Epithelial cell of alveolus of lung (primary cell): ENCODE results near the gene TAF5L. TPM values are rescaled to one million over a fixed set of nuclear protein-coding genes. Genes with fewer than 3 reads are reported as not detected.

Source experiments
- total RNA-seq: library from RNA; depleted of rRNA; stranded (reverse); fragments of >200 nt; gene quantifications from 2 replicates; pipeline ENCODE4 v1.2.1, GENCODE V29; 2015

Gene TAF5L
- total RNA-seq: 9.5 and 12.8 TPM in 2 replicates

GRCh38 chr1:229625915-229626831 lies at the start of gene TAF5L, which contains the start of gene URB2:
Gene TAF5L (minus strand): TSS chr1:229626122. CDS start chr1:229614482, 11,640 bp downstream.
Gene URB2 (plus strand): TSS chr1:229626247. CDS start chr1:229627634, 1,387 bp downstream.

GRCh38 chr1:229558460-229559335 lies 67.2 kb downstream of the TAF5L start, which contains the start of gene ABCB10:
Gene ABCB10 (minus strand): TSS chr1:229558707. CDS start chr1:229558652, 55 bp downstream.

Other genes starting within 250 kb of the TAF5L start
- gene ACTA1, start 192.0 kb downstream of the TAF5L start, total RNA-seq: 0.13 and 10.3 TPM in 2 replicates
- 22.8 and 25.2 TPM in 2 replicates for gene NUP133, start 117.8 kb downstream of the TAF5L start, total RNA-seq
- gene ABCB10, start 67.4 kb downstream of the TAF5L start, total RNA-seq: 11.8 and 14.8 TPM in 2 replicates
- 5.3 and 9.6 TPM in 2 replicates for gene URB2, start 125 bp upstream of the TAF5L start, total RNA-seq